Measurements from ENCODE around the gene GRIP2. TPM values are rescaled to one million over a fixed set of nuclear protein-coding genes. Genes with fewer than 3 reads are reported as not detected.

The GRIP2 gene
- total RNA-seq, 4 donors from 2014 or later, result 0.80 to 12.4 (median 1.4) TPM; not detected in 1

DNA sequence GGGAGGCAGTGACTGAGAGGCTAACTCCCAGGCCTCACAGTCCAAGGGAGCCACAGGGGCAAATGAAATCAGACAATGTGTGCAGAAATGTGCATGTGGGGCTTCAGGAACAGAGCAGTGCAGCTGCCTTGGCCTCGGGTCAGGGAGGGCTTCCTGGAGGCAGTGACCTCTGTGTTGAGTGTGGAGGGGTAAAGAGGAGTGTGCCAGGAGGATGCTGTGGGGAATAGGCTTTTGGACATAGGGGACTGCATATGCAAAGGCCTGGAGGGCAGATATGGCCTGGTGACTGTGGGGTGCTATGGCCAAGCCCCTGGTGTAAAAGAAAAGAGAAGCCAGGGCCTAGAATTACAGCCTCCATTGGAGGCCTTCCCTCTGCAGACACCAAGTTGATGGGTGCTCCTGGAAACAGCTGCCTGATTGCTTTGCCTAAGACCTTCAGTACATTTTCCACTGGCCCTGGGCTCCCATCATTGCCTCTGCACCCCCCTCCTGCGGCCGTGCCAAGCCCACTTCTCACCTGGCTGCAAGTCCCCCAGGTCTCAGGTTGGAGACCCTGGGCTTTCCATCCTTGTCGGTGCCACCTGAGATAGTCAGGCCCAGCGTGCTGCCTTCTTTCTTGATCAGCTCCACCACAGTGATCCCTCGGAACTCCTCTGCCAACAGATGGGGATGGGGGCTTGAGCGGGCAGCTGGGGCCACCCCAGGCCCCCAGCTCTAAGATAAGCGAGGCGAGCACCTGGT is 15.1 kb downstream of the GRIP2 start:
- H3K27ac ChIP-seq, result peak overlapping the region in 2 of 4 donors; percentile 35 to 46
- no peak for TF ChIP-seq POLR2A (IDR thresholded peaks at IDR 0.05)
- TF ChIP-seq CTCF (IDR thresholded peaks at IDR 0.05), result no peak
- no peaks in the 10 kb centered on the region for H3K9me3 ChIP-seq
- no peaks in the 10 kb centered on the region for H3K27me3 ChIP-seq
- DNase-seq, result no peak
- no peaks in the 10 kb centered on the region for H3K36me3 ChIP-seq
- peaks cover 0 to 13% (median 0%) of the 10 kb centered on the region in 4 donors for H3K4me1 ChIP-seq
- H3K4me3 ChIP-seq, result no peak overlapping the region

- TF ChIP-seq POLR2A (IDR thresholded peaks at IDR 0.05), result no peak
- TF ChIP-seq CTCF (IDR thresholded peaks at IDR 0.05), result no peak
- no peak overlapping the region for H3K4me3 ChIP-seq
- no peaks in the 10 kb centered on the region for H3K9me3 ChIP-seq
- DNase-seq, result no peak
- peaks cover 0 to 13% (median 0%) of the 10 kb centered on the region in 4 donors for H3K4me1 ChIP-seq
- H3K27me3 ChIP-seq, result no peaks in the 10 kb centered on the region
- H3K36me3 ChIP-seq, result no peaks in the 10 kb centered on the region
- H3K27ac ChIP-seq, result no peak overlapping the region
Measured at GRCh38 chr3:14524311-14524711, 15.8 kb downstream of the GRIP2 start.

GRCh38 chr3:14523792-14524191 is 16.4 kb downstream of the GRIP2 start:
- H3K36me3 ChIP-seq, result no peaks in the 10 kb centered on the region
- DNase-seq, result no peak
- H3K27ac ChIP-seq, result no peak overlapping the region
- TF ChIP-seq CTCF (IDR thresholded peaks at IDR 0.05) (no peak), POLR2A (IDR thresholded peaks at IDR 0.05) (no peak)
- H3K4me3 ChIP-seq, result no peak overlapping the region
- no peaks in the 10 kb centered on the region for H3K27me3 ChIP-seq
- no peaks in the 10 kb centered on the region for H3K9me3 ChIP-seq
- H3K4me1 ChIP-seq, result peaks cover 0 to 13% (median 0%) of the 10 kb centered on the region in 4 donors

DNA sequence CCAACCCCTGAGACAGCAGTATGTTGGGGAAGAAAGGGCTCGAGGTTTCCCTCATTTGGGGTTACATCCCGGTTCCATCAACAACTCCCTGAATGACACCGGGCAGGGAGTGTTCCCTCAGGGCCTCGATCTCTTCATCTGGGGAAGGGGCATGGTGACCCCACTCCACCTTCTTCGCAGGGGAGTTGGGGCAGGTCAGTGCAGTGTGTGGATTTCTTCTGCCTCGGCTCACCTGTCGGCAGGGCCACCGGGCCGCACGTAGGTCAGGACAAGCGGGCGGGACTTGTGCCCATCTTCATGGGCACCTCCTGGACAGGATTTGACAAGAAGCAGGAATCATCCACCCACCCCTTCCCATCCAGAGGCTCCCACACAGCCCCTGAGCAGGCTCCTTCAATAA is 17.4 kb downstream of the GRIP2 start:
- TF ChIP-seq CTCF (IDR thresholded peaks at IDR 0.05) (no peak), POLR2A (IDR thresholded peaks at IDR 0.05) (no peak)
- H3K36me3 ChIP-seq, result no peaks in the 10 kb centered on the region
- peaks cover 0 to 13% (median 0%) of the 10 kb centered on the region in 4 donors for H3K4me1 ChIP-seq
- no peaks in the 10 kb centered on the region for H3K9me3 ChIP-seq
- DNase-seq, result no peak
- H3K27me3 ChIP-seq, result no peaks in the 10 kb centered on the region
- no peak overlapping the region for H3K4me3 ChIP-seq
- H3K27ac ChIP-seq, result no peak overlapping the region

- no peak overlapping the region for H3K4me3 ChIP-seq
- no peak for DNase-seq
- no peaks in the 10 kb centered on the region for H3K36me3 ChIP-seq
- H3K4me1 ChIP-seq, result peaks cover 0 to 13% (median 0%) of the 10 kb centered on the region in 4 donors
- TF ChIP-seq POLR2A (IDR thresholded peaks at IDR 0.05), result no peak
- no peak for TF ChIP-seq CTCF (IDR thresholded peaks at IDR 0.05)
- H3K9me3 ChIP-seq, result no peaks in the 10 kb centered on the region
- H3K27me3 ChIP-seq, result no peaks in the 10 kb centered on the region
- no peak overlapping the region for H3K27ac ChIP-seq
Measured at GRCh38 chr3:14522129-14522691, 17.9 kb downstream of the GRIP2 start.
